ENCODE data around the gene MAF.

MAF gene

DNA sequence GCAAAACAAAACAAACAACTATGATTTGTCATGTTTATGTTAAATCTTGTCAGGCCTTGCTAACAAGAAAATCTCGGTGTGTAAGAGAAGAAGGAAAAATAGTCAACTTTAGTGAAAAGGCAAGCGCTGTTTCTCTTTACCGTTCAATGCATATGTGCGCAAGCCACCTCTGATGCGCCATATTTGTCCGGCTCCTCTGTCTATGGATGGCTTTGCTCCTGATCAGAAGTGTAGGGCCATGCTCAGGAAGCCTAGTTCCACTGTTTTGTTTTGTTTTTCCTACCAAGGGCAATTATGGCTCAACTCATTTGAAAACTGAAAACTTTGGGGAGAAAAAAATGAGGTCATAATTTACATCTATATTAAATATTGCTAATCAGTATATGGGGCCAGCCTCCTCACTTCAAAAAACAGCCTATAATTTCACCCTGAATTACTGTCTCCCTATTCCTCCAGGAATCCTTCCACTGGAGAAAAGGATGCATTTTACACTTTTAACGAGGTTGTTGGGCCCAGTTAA is 4.5 kb downstream of the MAF start:
- ATAC-seq = no peak
- TF ChIP-seq ZFP30 (CRISPR knock-in tag; IDR thresholded peaks at IDR 0.05) = no peak
- TF ChIP-seq, protein P1, sequence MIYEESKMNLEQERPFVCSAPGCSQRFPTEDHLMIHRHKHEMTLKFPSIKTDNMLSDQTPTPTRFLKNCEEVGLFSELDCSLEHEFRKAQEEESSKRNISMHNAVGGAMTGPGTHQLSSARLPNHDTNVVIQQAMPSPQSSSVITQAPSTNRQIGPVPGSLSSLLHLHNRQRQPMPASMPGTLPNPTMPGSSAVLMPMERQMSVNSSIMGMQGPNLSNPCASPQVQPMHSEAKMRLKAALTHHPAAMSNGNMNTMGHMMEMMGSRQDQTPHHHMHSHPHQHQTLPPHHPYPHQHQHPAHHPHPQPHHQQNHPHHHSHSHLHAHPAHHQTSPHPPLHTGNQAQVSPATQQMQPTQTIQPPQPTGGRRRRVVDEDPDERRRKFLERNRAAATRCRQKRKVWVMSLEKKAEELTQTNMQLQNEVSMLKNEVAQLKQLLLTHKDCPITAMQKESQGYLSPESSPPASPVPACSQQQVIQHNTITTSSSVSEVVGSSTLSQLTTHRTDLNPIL (CRISPR knock-in tag; IDR thresholded peaks at IDR 0.05; ENCODE audit: low read depth) = no peak
- no peak for TF ChIP-seq ZNF565 (CRISPR knock-in tag; conservative IDR thresholded peaks at IDR 0.05; ENCODE audit: low read depth)
- TF ChIP-seq TOX (CRISPR knock-in tag; IDR thresholded peaks at IDR 0.05; ENCODE audit: borderline replicate concordance) = no peak
- TF ChIP-seq OSR1 (CRISPR knock-in tag; IDR thresholded peaks at IDR 0.05) = no peak
- TF ChIP-seq, protein P2, sequence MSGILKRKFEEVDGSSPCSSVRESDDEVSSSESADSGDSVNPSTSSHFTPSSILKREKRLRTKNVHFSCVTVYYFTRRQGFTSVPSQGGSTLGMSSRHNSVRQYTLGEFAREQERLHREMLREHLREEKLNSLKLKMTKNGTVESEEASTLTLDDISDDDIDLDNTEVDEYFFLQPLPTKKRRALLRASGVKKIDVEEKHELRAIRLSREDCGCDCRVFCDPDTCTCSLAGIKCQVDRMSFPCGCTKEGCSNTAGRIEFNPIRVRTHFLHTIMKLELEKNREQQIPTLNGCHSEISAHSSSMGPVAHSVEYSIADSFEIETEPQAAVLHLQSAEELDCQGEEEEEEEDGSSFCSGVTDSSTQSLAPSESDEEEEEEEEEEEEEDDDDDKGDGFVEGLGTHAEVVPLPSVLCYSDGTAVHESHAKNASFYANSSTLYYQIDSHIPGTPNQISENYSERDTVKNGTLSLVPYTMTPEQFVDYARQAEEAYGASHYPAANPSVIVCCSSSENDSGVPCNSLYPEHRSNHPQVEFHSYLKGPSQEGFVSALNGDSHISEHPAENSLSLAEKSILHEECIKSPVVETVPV (CRISPR knock-in tag; IDR thresholded peaks at IDR 0.05) = no peak
- TF ChIP-seq, protein P3, sequence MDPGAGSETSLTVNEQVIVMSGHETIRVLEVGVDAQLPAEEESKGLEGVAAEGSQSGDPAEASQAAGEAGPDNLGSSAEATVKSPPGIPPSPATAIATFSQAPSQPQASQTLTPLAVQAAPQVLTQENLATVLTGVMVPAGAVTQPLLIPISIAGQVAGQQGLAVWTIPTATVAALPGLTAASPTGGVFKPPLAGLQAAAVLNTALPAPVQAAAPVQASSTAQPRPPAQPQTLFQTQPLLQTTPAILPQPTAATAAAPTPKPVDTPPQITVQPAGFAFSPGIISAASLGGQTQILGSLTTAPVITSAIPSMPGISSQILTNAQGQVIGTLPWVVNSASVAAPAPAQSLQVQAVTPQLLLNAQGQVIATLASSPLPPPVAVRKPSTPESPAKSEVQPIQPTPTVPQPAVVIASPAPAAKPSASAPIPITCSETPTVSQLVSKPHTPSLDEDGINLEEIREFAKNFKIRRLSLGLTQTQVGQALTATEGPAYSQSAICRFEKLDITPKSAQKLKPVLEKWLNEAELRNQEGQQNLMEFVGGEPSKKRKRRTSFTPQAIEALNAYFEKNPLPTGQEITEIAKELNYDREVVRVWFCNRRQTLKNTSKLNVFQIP (CRISPR knock-in tag; IDR thresholded peaks at IDR 0.05; ENCODE audit: borderline replicate concordance, low read depth) = no peak
- TF ChIP-seq BACH2 (CRISPR knock-in tag; IDR thresholded peaks at IDR 0.05; ENCODE audit: borderline replicate concordance) = no peak
- no peak for TF ChIP-seq SNAI2 (CRISPR knock-in tag; IDR thresholded peaks at IDR 0.05)
- no peak for TF ChIP-seq TCF4 (CRISPR knock-in tag; IDR thresholded peaks at IDR 0.05; ENCODE audit: borderline replicate concordance)
- no peak for TF ChIP-seq CSDC2 (CRISPR knock-in tag; IDR thresholded peaks at IDR 0.05)
- TF ChIP-seq PPARA (CRISPR knock-in tag; IDR thresholded peaks at IDR 0.05; ENCODE audit: borderline replicate concordance) = no peak
- no peak for TF ChIP-seq ZC3H10 (CRISPR knock-in tag; IDR thresholded peaks at IDR 0.05)
- TF ChIP-seq, protein P4, sequence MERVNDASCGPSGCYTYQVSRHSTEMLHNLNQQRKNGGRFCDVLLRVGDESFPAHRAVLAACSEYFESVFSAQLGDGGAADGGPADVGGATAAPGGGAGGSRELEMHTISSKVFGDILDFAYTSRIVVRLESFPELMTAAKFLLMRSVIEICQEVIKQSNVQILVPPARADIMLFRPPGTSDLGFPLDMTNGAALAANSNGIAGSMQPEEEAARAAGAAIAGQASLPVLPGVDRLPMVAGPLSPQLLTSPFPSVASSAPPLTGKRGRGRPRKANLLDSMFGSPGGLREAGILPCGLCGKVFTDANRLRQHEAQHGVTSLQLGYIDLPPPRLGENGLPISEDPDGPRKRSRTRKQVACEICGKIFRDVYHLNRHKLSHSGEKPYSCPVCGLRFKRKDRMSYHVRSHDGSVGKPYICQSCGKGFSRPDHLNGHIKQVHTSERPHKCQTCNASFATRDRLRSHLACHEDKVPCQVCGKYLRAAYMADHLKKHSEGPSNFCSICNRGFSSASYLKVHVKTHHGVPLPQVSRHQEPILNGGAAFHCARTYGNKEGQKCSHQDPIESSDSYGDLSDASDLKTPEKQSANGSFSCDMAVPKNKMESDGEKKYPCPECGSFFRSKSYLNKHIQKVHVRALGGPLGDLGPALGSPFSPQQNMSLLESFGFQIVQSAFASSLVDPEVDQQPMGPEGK (CRISPR knock-in tag; IDR thresholded peaks at IDR 0.05; ENCODE audit: borderline replicate concordance) = no peak
- no peak for TF ChIP-seq ZFP3 (CRISPR knock-in tag; IDR thresholded peaks at IDR 0.05)
- TF ChIP-seq GLIS3 (CRISPR knock-in tag; IDR thresholded peaks at IDR 0.05) = no peak
- no peak for TF ChIP-seq ISL1 (CRISPR knock-in tag; IDR thresholded peaks at IDR 0.05)

DNA sequence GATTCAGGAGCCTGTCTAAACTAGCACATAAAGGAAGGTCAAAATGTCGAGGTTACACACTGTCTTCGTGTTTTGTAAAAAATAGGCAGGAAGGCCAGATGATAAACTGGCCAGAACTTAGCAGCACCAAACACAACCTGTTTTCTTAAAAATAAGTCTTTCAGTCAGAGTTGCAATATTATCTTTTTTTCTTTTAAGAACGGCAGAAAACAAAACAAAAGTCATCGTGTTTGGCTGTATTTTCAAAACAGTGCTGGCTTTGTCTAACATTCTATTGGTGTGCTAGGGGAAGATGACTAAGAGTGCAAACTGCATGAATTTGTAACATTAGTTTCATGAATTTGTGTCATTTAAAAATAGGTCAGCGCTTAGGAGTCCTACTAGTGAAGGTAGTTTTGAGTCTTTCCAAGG is 5.3 kb downstream of the MAF start:
- no peak for ATAC-seq
- no peak for TF ChIP-seq GLIS3 (CRISPR knock-in tag; IDR thresholded peaks at IDR 0.05)
- TF ChIP-seq, protein P5, sequence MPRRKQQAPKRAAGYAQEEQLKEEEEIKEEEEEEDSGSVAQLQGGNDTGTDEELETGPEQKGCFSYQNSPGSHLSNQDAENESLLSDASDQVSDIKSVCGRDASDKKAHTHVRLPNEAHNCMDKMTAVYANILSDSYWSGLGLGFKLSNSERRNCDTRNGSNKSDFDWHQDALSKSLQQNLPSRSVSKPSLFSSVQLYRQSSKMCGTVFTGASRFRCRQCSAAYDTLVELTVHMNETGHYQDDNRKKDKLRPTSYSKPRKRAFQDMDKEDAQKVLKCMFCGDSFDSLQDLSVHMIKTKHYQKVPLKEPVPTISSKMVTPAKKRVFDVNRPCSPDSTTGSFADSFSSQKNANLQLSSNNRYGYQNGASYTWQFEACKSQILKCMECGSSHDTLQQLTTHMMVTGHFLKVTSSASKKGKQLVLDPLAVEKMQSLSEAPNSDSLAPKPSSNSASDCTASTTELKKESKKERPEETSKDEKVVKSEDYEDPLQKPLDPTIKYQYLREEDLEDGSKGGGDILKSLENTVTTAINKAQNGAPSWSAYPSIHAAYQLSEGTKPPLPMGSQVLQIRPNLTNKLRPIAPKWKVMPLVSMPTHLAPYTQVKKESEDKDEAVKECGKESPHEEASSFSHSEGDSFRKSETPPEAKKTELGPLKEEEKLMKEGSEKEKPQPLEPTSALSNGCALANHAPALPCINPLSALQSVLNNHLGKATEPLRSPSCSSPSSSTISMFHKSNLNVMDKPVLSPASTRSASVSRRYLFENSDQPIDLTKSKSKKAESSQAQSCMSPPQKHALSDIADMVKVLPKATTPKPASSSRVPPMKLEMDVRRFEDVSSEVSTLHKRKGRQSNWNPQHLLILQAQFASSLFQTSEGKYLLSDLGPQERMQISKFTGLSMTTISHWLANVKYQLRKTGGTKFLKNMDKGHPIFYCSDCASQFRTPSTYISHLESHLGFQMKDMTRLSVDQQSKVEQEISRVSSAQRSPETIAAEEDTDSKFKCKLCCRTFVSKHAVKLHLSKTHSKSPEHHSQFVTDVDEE (CRISPR knock-in tag; IDR thresholded peaks at IDR 0.05) = no peak
- TF ChIP-seq TCF4 (CRISPR knock-in tag; IDR thresholded peaks at IDR 0.05; ENCODE audit: borderline replicate concordance) = no peak
- TF ChIP-seq BACH2 (CRISPR knock-in tag; IDR thresholded peaks at IDR 0.05; ENCODE audit: borderline replicate concordance) = no peak
- no peak for TF ChIP-seq ZFP30 (CRISPR knock-in tag; IDR thresholded peaks at IDR 0.05)
- TF ChIP-seq TOX (CRISPR knock-in tag; IDR thresholded peaks at IDR 0.05; ENCODE audit: borderline replicate concordance) = no peak
- TF ChIP-seq ESRRG (CRISPR knock-in tag; IDR thresholded peaks at IDR 0.05) = no peak
- TF ChIP-seq ZC3H10 (CRISPR knock-in tag; IDR thresholded peaks at IDR 0.05) = no peak
- TF ChIP-seq ISL1 (CRISPR knock-in tag; IDR thresholded peaks at IDR 0.05) = no peak
- no peak for TF ChIP-seq ZNF8 (CRISPR knock-in tag; IDR thresholded peaks at IDR 0.05)
- no peak for TF ChIP-seq ZNF565 (CRISPR knock-in tag; conservative IDR thresholded peaks at IDR 0.05; ENCODE audit: low read depth)

GRCh38 chr16:79593754-79594153 is 6.8 kb downstream of the MAF start:
- ATAC-seq = no peak
- no peak for TF ChIP-seq CSDC2 (CRISPR knock-in tag; IDR thresholded peaks at IDR 0.05)
- no peak for TF ChIP-seq BACH2 (CRISPR knock-in tag; IDR thresholded peaks at IDR 0.05; ENCODE audit: borderline replicate concordance)
- TF ChIP-seq PPARA (CRISPR knock-in tag; IDR thresholded peaks at IDR 0.05; ENCODE audit: borderline replicate concordance) = no peak
- no peak for TF ChIP-seq GLIS3 (CRISPR knock-in tag; IDR thresholded peaks at IDR 0.05)
- no peak for TF ChIP-seq ISL1 (CRISPR knock-in tag; IDR thresholded peaks at IDR 0.05)
- no peak for TF ChIP-seq ZFP3 (CRISPR knock-in tag; IDR thresholded peaks at IDR 0.05)
- no peak for TF ChIP-seq OSR1 (CRISPR knock-in tag; IDR thresholded peaks at IDR 0.05)
- no peak for TF ChIP-seq ZNF70 (CRISPR knock-in tag; IDR thresholded peaks at IDR 0.05)
- no peak for TF ChIP-seq ZFP30 (CRISPR knock-in tag; IDR thresholded peaks at IDR 0.05)
- TF ChIP-seq, protein P3 (CRISPR knock-in tag; IDR thresholded peaks at IDR 0.05; ENCODE audit: borderline replicate concordance, low read depth) = no peak
- TF ChIP-seq, protein P5 (CRISPR knock-in tag; IDR thresholded peaks at IDR 0.05) = no peak
- no peak for TF ChIP-seq RARB (CRISPR knock-in tag; IDR thresholded peaks at IDR 0.05)
